ENCODE data around the gene TMC6. TPM values are rescaled to one million over a fixed set of nuclear protein-coding genes. Genes with fewer than 3 reads are reported as not detected.
"Not testable (repeated sequence)": the region's sequence is repeated elsewhere in the genome, so short reads cannot be mapped to it uniquely, and the experiment has no call there.

TMC6 gene
- total and polyA plus RNA-seq, 4 donors = 7.7 to 61.9 (median 13.3) TPM

DNA sequence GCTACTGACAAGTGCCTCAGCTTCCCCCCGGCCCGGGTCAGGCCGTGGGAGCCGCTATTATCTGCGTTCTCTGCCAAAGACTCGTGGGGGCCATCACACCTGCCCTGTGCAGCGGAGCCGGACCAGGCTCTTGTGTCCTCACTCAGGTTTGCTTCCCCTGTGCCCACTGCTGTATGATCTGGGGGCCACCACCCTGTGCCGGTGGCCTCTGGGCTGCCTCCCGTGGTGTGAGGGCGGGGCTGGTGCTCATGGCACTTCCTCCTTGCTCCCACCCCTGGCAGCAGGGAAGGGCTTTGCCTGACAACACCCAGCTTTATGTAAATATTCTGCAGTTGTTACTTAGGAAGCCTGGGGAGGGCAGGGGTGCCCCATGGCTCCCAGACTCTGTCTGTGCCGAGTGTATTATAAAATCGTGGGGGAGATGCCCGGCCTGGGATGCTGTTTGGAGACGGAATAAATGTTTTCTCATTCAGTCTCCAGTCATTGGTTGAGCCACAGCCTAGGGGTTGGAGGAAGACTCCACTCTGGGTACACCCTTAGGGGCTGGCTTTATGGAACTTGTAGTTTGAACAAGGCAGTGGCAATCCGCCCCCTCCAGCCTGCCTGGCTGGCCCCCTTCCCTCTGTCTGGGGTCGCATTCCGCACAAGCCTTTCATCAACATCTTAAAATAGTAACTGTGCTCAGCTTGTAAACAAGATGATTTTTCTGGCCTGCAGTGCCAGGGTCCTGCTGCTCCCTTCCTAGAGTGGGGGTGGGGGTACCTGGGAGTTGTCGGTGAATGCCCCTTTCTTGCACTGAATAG lies 43.9 kb upstream of the TMC6 start:
- no peak for DNase-seq (ENCODE audit: low spot score)
- Histone ChIP-seq H3K9me3 (ENCODE audit: control insufficient read depth in 4 of 4, low read length in 3 of 4) (no peaks in the 10 kb centered on the region), H3K27me3 (ENCODE audit: control insufficient read depth in 4 of 4, insufficient read depth in 4 of 4, low read length in 3 of 4) (no peaks in the 10 kb centered on the region), H3K36me3 (ENCODE audit: control insufficient read depth in 4 of 4, insufficient read depth in 3 of 4, low read depth in 1 of 4, low read length in 3 of 4) (peaks cover 0 to 21% (median 4%) of the 10 kb centered on the region in 4 donors), H3K27ac (ENCODE audit: low read depth in 1 of 2, low read length in 2 of 2) (peak overlapping the region; percentile 69 to 76), H3K9ac (ENCODE audit: low read depth in 1 of 2, low read length in 2 of 2) (no peak overlapping the region), H3K4me3 (ENCODE audit: low read depth in 1 of 3, low read length in 3 of 3) (no peak overlapping the region), H3K4me1 (ENCODE audit: control insufficient read depth in 4 of 4, insufficient read depth in 4 of 4, low read length in 3 of 4) (peaks cover 27 to 58% (median 44%) of the 10 kb centered on the region in 4 donors)
- TF ChIP-seq HNF4G (IDR thresholded peaks at IDR 0.05) = no peak
- TF ChIP-seq, protein P1, sequence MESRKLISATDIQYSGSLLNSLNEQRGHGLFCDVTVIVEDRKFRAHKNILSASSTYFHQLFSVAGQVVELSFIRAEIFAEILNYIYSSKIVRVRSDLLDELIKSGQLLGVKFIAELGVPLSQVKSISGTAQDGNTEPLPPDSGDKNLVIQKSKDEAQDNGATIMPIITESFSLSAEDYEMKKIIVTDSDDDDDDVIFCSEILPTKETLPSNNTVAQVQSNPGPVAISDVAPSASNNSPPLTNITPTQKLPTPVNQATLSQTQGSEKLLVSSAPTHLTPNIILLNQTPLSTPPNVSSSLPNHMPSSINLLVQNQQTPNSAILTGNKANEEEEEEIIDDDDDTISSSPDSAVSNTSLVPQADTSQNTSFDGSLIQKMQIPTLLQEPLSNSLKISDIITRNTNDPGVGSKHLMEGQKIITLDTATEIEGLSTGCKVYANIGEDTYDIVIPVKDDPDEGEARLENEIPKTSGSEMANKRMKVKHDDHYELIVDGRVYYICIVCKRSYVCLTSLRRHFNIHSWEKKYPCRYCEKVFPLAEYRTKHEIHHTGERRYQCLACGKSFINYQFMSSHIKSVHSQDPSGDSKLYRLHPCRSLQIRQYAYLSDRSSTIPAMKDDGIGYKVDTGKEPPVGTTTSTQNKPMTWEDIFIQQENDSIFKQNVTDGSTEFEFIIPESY (IDR thresholded peaks at IDR 0.05) = no peak
- TF ChIP-seq TAF1 (conservative IDR thresholded peaks at IDR 0.05) = no peak
- TF ChIP-seq FOXA2 (IDR thresholded peaks at IDR 0.05) = no peak
- TF ChIP-seq, protein P2, sequence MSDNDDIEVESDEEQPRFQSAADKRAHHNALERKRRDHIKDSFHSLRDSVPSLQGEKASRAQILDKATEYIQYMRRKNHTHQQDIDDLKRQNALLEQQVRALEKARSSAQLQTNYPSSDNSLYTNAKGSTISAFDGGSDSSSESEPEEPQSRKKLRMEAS (IDR thresholded peaks at IDR 0.05) = no peak
- TF ChIP-seq, protein P3, sequence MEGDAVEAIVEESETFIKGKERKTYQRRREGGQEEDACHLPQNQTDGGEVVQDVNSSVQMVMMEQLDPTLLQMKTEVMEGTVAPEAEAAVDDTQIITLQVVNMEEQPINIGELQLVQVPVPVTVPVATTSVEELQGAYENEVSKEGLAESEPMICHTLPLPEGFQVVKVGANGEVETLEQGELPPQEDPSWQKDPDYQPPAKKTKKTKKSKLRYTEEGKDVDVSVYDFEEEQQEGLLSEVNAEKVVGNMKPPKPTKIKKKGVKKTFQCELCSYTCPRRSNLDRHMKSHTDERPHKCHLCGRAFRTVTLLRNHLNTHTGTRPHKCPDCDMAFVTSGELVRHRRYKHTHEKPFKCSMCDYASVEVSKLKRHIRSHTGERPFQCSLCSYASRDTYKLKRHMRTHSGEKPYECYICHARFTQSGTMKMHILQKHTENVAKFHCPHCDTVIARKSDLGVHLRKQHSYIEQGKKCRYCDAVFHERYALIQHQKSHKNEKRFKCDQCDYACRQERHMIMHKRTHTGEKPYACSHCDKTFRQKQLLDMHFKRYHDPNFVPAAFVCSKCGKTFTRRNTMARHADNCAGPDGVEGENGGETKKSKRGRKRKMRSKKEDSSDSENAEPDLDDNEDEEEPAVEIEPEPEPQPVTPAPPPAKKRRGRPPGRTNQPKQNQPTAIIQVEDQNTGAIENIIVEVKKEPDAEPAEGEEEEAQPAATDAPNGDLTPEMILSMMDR (IDR thresholded peaks at IDR 0.05; ENCODE audit: low read depth, low read length, missing input control) = no peak
- TF ChIP-seq RAD21 (IDR thresholded peaks at IDR 0.05) = no peak
- no peak for TF ChIP-seq YY1 (IDR thresholded peaks at IDR 0.05)
- no peak for TF ChIP-seq RXRA (IDR thresholded peaks at IDR 0.05)
- no peak for TF ChIP-seq SP1 (IDR thresholded peaks at IDR 0.05)
- TF ChIP-seq NR2F2 (IDR thresholded peaks at IDR 0.05) = no peak
- TF ChIP-seq, protein P4, sequence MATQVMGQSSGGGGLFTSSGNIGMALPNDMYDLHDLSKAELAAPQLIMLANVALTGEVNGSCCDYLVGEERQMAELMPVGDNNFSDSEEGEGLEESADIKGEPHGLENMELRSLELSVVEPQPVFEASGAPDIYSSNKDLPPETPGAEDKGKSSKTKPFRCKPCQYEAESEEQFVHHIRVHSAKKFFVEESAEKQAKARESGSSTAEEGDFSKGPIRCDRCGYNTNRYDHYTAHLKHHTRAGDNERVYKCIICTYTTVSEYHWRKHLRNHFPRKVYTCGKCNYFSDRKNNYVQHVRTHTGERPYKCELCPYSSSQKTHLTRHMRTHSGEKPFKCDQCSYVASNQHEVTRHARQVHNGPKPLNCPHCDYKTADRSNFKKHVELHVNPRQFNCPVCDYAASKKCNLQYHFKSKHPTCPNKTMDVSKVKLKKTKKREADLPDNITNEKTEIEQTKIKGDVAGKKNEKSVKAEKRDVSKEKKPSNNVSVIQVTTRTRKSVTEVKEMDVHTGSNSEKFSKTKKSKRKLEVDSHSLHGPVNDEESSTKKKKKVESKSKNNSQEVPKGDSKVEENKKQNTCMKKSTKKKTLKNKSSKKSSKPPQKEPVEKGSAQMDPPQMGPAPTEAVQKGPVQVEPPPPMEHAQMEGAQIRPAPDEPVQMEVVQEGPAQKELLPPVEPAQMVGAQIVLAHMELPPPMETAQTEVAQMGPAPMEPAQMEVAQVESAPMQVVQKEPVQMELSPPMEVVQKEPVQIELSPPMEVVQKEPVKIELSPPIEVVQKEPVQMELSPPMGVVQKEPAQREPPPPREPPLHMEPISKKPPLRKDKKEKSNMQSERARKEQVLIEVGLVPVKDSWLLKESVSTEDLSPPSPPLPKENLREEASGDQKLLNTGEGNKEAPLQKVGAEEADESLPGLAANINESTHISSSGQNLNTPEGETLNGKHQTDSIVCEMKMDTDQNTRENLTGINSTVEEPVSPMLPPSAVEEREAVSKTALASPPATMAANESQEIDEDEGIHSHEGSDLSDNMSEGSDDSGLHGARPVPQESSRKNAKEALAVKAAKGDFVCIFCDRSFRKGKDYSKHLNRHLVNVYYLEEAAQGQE (IDR thresholded peaks at IDR 0.05) = no peak
- TF ChIP-seq JUND (IDR thresholded peaks at IDR 0.05) = no peak
- TF ChIP-seq, protein P5, sequence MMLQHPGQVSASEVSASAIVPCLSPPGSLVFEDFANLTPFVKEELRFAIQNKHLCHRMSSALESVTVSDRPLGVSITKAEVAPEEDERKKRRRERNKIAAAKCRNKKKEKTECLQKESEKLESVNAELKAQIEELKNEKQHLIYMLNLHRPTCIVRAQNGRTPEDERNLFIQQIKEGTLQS (IDR thresholded peaks at IDR 0.05) = no peak
- TF ChIP-seq FOXA1 (IDR thresholded peaks at IDR 0.05) = no peak
- WGBS = 69% methylated on average over 19 of the region's 19 CpGs

DNA sequence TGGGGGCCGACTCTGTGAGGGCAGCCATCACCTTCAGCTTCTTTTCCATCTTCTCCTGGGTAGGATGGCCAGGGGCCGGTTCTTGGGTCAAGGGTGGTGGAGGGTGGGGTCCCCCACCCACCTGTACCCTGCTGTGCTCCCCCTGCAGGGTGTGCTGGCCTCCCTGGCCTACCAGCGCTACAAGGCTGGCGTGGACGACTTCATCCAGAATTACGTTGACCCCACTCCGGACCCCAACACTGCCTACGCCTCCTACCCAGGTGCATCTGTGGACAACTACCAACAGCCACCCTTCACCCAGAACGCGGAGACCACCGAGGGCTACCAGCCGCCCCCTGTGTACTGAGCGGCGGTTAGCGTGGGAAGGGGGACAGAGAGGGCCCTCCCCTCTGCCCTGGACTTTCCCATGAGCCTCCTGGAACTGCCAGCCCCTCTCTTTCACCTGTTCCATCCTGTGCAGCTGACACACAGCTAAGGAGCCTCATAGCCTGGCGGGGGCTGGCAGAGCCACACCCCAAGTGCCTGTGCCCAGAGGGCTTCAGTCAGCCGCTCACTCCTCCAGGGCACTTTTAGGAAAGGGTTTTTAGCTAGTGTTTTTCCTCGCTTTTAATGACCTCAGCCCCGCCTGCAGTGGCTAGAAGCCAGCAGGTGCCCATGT lies 43.2 kb upstream of the TMC6 start:
- not testable (repeated sequence) for H3K4me3 ChIP-seq (ENCODE audit: low read depth in 1 of 3, low read length in 3 of 3)
- Histone ChIP-seq H3K27ac (ENCODE audit: low read depth in 1 of 2, low read length in 2 of 2) (peak overlapping the region in 1 of 2 donors; percentile 12), H3K4me1 (ENCODE audit: control insufficient read depth in 4 of 4, insufficient read depth in 4 of 4, low read length in 3 of 4) (peaks cover 25 to 54% (median 41%) of the 10 kb centered on the region in 4 donors)

More for the DNA sequence above, 43.2 kb upstream of the TMC6 start:
- H3K36me3 ChIP-seq (ENCODE audit: control insufficient read depth in 4 of 4, insufficient read depth in 3 of 4, low read depth in 1 of 4, low read length in 3 of 4) = peaks cover 0 to 21% (median 4%) of the 10 kb centered on the region in 4 donors
- H3K9me3 ChIP-seq (ENCODE audit: control insufficient read depth in 4 of 4, low read length in 3 of 4); H3K27me3 ChIP-seq (ENCODE audit: control insufficient read depth in 4 of 4, insufficient read depth in 4 of 4, low read length in 3 of 4); H3K9ac ChIP-seq (ENCODE audit: low read depth in 1 of 2, low read length in 2 of 2); DNase-seq (ENCODE audit: low spot score): not testable (repeated sequence)
- WGBS = 85% methylated on average over 19 of the region's 19 CpGs
